Brain microvascular endothelial cell (primary cell): Measurements from ENCODE around the gene PSME1.

Experiments
- DNase-seq: peaks from one replicate; pipeline ENCODE4 v3.0.0-alpha.2; 2020
- H3K27ac ChIP-seq: fragments of 250-450 bp; sonication (Bioruptor Pico); 2 replicates; pipeline ENCODE4 v1.5.1; 2020; ENCODE audit warnings: mild to moderate bottlenecking, moderate library complexity
- H3K27me3 ChIP-seq: fragments of 250-450 bp; sonication (Bioruptor Pico); replicated peaks from 2 replicates; pipeline ENCODE4 v1.5.1; 2020; ENCODE audit warnings: mild to moderate bottlenecking
- H3K36me3 ChIP-seq: fragments of 250-450 bp; sonication (Bioruptor Pico); replicated peaks from 2 replicates; pipeline ENCODE4 v1.5.1; 2020; ENCODE audit warnings: mild to moderate bottlenecking
- H3K4me3 ChIP-seq: 2 replicates; pipeline ENCODE4 v1.5.1; 2011; ENCODE audit warnings: low read depth, mild to moderate bottlenecking, control low read depth, low read length, moderate library complexity
- in situ Hi-C: cut with HindIII; loops from 2 replicates; pipeline ENCODE4 v1.10.0; 2017; ENCODE audit warnings: low sequenced_read_pairs, low pct_ligation_motif_present
- TF ChIP-seq, protein P1 (sequence below): IDR thresholded peaks from 2 replicates; pipeline ENCODE4 v1.5.1; 2011; ENCODE audit warnings: low read depth, mild to moderate bottlenecking, moderate library complexity, low read length, control low read depth, inconsistent platforms; ENCODE audit errors: missing control alignments

The PSME1 gene

DNA sequence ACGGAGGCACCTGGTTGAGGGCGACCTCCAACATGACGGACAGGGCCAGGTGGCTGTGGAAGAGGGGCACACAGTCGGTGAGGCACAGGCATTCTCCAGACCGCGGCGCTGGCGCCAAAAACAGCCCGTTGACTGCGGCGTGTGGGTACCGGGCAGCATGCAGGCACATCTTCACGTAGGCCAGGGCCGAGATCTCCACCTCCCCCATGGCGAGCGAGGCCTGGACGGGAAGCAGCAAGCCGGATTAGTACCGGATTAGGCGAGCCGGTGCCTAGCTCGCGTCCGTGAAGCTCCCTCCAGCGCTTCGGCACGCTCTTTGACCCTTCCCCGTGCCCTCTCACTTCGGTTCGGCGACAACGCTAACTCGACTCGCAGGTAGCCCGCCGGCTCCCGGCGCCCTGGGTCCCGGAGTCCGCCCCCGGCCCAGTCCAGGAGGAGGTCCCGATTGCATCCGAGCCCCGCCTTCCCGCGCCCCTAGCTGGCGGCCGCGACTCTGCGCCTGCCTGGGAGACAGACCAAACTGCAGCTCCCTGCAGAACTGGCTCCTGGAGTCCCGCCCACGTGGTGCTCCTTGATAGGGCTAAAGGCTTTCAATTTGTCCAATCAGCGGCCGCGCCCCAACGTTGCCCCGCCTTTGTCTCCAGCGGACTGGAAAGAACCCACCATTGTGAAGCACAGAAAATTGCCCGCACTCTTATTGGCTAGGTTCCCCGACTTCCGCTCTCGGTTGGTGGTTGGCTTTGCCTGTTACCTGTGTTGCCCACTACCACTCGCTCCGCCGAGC lies 5.3 kb downstream of the PSME1 start, which contains the start of gene EMC9:
EMC9 (minus strand) TSS at position 495 of the 784 bp plus-strand sequence; CDS start at position 208, 287 bp downstream.
- peak within 1 kb of the TSS; percentile 93 for H3K4me3 ChIP-seq
- TF ChIP-seq, protein P1, sequence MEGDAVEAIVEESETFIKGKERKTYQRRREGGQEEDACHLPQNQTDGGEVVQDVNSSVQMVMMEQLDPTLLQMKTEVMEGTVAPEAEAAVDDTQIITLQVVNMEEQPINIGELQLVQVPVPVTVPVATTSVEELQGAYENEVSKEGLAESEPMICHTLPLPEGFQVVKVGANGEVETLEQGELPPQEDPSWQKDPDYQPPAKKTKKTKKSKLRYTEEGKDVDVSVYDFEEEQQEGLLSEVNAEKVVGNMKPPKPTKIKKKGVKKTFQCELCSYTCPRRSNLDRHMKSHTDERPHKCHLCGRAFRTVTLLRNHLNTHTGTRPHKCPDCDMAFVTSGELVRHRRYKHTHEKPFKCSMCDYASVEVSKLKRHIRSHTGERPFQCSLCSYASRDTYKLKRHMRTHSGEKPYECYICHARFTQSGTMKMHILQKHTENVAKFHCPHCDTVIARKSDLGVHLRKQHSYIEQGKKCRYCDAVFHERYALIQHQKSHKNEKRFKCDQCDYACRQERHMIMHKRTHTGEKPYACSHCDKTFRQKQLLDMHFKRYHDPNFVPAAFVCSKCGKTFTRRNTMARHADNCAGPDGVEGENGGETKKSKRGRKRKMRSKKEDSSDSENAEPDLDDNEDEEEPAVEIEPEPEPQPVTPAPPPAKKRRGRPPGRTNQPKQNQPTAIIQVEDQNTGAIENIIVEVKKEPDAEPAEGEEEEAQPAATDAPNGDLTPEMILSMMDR: peak; percentile 65
- no peaks in the 10 kb centered on the region for H3K27me3 ChIP-seq
- in situ Hi-C loops: no loop called here
- H3K36me3 ChIP-seq: peaks cover 16% of the 10 kb centered on the region
- peak within 1 kb of the TSS; percentile 66 for H3K27ac ChIP-seq
- peak; percentile 100 for DNase-seq

DNA sequence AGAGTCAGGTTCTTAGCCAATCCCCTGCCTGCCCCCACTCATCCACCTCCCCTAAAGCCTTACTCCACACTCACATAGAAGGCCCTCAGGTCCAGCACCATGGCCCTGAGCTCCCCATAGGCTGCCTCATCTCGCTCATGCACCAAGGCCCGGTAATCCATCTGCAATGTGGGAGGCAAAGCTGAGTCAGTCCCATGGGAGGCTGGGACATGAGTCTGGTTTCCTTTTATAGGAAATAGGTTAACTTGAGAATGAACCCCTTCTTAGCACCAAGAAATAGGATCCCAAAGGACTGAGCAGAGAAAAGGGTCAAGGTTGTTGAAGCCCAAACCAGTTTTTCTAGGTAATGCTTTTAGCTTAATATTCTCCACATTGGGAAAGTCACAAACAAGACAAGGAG lies 7.5 kb downstream of the PSME1 start:
- Histone ChIP-seq H3K27me3 (no peaks in the 10 kb centered on the region), H3K4me3 (no peak overlapping the region), H3K36me3 (peaks cover 7% of the 10 kb centered on the region), H3K27ac (no peak overlapping the region)
- in situ Hi-C loops: no loop called here
- TF ChIP-seq, protein P1: no peak
- peak; percentile 68 for DNase-seq

DNA sequence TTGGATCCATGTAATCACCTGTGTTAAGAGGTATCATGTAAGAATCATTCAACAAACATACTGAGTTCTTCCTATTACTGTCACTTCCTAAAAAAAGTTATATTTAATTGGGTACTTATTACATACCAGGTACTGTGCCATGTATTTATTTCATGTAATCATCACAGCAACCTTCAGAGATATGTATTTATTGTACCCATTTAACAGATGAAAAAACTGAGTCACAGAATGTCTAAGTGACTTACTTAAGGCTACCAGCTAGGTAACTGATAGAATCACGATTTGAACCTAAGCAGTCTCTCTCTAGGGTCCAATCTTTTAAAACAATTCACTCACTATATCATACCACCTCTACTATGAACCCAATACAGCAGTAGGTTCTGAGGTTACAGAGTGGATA lies 8.5 kb downstream of the PSME1 start:
- no peak for DNase-seq
- TF ChIP-seq, protein P1: no peak
- in situ Hi-C loops: no loop called here
- peaks cover 8% of the 10 kb centered on the region for H3K36me3 ChIP-seq
- no peaks in the 10 kb centered on the region for H3K27me3 ChIP-seq
- no peak overlapping the region for H3K4me3 ChIP-seq
- H3K27ac ChIP-seq: no peak overlapping the region

DNA sequence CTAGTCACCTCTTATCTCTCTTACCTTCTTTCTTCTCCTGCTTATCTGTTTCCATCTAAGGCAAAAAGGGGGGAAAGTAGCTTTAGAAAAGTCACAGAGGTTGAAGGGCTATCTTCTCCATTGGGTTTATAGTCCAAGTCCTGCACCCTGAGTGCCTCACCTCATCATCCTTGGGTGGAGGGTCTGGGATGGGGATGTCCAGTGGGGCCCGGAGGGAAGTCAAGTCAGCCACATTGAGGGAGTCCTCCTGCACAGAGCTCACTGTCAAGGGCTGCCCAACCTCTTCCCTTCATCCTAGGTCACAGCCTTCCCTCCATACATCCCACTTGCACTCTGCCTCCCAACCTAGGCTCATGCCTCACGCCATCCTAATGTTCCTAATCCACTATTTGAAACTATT lies 9.2 kb downstream of the PSME1 start:
- Histone ChIP-seq H3K27me3 (no peaks in the 10 kb centered on the region), H3K4me3 (no peak overlapping the region), H3K27ac (no peak overlapping the region), H3K36me3 (peaks cover 15% of the 10 kb centered on the region)
- TF ChIP-seq, protein P1: no peak
- in situ Hi-C loops: no loop called here
- no peak for DNase-seq

- in situ Hi-C loops: no loop called here
- Histone ChIP-seq H3K27ac (peak overlapping the region; percentile 82), H3K36me3 (peaks cover 20% of the 10 kb centered on the region), H3K4me3 (peak overlapping the region; percentile 91), H3K27me3 (no peaks in the 10 kb centered on the region)
- TF ChIP-seq, protein P1: no peak
- no peak for DNase-seq
Measured at GRCh38 chr14:24145690-24146452, 9.9 kb downstream of the PSME1 start.
